NCI-H526 (cell line): ENCODE results near the gene HOXA7.

Source experiments
- DNase-seq, 2 experiments: peaks; one replicate each; lab custom pipeline; 2025; lab: John Stamatoyannopoulos, UW

The HOXA7 gene

GRCh38 chr7:27193335-27194001, 37.0 kb upstream of the HOXA7 start:
- no peak for DNase-seq

- no peak for DNase-seq
These were observed 36.3 kb upstream of the HOXA7 start for GRCh38 chr7:27192546-27193334.

- DNase-seq: no peak
These were observed 35.5 kb upstream of the HOXA7 start for GRCh38 chr7:27191833-27192545.

- DNase-seq: no peak
These were observed 34.8 kb upstream of the HOXA7 start for GRCh38 chr7:27191161-27191731.

- DNase-seq: no peak
These were observed 33.7 kb upstream of the HOXA7 start for GRCh38 chr7:27189997-27190748.

GRCh38 chr7:27189295-27189996, 33.0 kb upstream of the HOXA7 start:
- no peak for DNase-seq

GRCh38 chr7:27188386-27189294, 32.2 kb upstream of the HOXA7 start:
- no peak for DNase-seq

- DNase-seq: no peak
These were observed 31.3 kb upstream of the HOXA7 start for GRCh38 chr7:27187475-27188385.

- no peak for DNase-seq
These were observed 30.4 kb upstream of the HOXA7 start for GRCh38 chr7:27186668-27187474.

GRCh38 chr7:27185854-27186667, 29.6 kb upstream of the HOXA7 start:
- peak in 1 of 2 experiments; percentile 40 for DNase-seq

GRCh38 chr7:27185013-27185853, 28.8 kb upstream of the HOXA7 start, which contains the start of gene HOXA11:
HOXA11 (minus strand) TSS chr7:27185232; CDS start chr7:27185144, 88 bp downstream.
- peak in 1 of 2 experiments; percentile 75 for DNase-seq

GRCh38 chr7:27184337-27185012, 28.0 kb upstream of the HOXA7 start:
- peak in 1 of 2 experiments; percentile 75 for DNase-seq

GRCh38 chr7:27183682-27184336, 27.3 kb upstream of the HOXA7 start:
- peak in 1 of 2 experiments; percentile 56 for DNase-seq

GRCh38 chr7:27182861-27183681, 26.6 kb upstream of the HOXA7 start:
- DNase-seq: peak in 1 of 2 experiments; percentile 69
